H1 (cell line): ENCODE data around the gene SLX4IP. TPM values are rescaled to one million over a fixed set of nuclear protein-coding genes. Genes with fewer than 3 reads are reported as not detected.

Source experiments
- CTCF ChIA-PET: fragments of 300-600 bp; sonication (Branson Sonifier 250); formaldehyde crosslinking; loops from one replicate; lab custom pipeline; 2021; ENCODE audit not compliant: partially characterized antibody; lab: Charles Lee
- POLR2A ChIA-PET: fragments of 300-600 bp; sonication (Branson Sonifier 250); formaldehyde crosslinking; loops from one replicate; lab custom pipeline; 2021; ENCODE audit warnings: inconsistent platforms; ENCODE audit not compliant: partially characterized antibody; lab: Charles Lee
- DNase-seq, 2 experiments: peaks; one replicate each; pipeline versions ENCODE4 v3.0.0 to v3.0.0-alpha.2; 2010 to 2022; ENCODE audit warnings: low spot score in 2 of 2, low read depth in 1 of 2, mixed read lengths in 1 of 2
- FAIRE-seq: peaks from 2 replicates; lab custom pipeline; 2011; peaks lifted over from hg19 to GRCh38; lab: Jason Lieb, UNC
- H2AFZ ChIP-seq: 2 replicates; pipeline ENCODE4 v1.8.1; 2012; ENCODE audit warnings: low read length, inconsistent platforms
- H2AK5ac ChIP-seq: 2 replicates; pipeline ENCODE4 v1.6.1; 2013; ENCODE audit warnings: low read depth, low read length
- H2BK120ac ChIP-seq: replicated peaks from 2 replicates; pipeline ENCODE3; 2013; ENCODE audit warnings: low read depth, low read length, inconsistent platforms
- H2BK12ac ChIP-seq: 2 replicates; pipeline ENCODE4 v1.6.1; 2013; ENCODE audit warnings: low read depth, low read length
- H2BK15ac ChIP-seq: 2 replicates; pipeline ENCODE4 v1.6.1; 2013; ENCODE audit warnings: low read length
- H2BK20ac ChIP-seq: 2 replicates; pipeline ENCODE4 v1.6.1; 2013; ENCODE audit warnings: low read length
- H2BK5ac ChIP-seq: 2 replicates; pipeline ENCODE4 v1.6.1; 2013; ENCODE audit warnings: low read depth, low read length
- H3K14ac ChIP-seq: 2 replicates; pipeline ENCODE4 v1.6.1; 2013; ENCODE audit warnings: inconsistent platforms; ENCODE audit not compliant: insufficient read length
- H3K18ac ChIP-seq: 2 replicates; pipeline ENCODE4 v1.6.1; 2013; ENCODE audit warnings: low read length; ENCODE audit errors: extremely low read depth
- H3K23ac ChIP-seq: 2 replicates; pipeline ENCODE4 v1.6.1; 2013; ENCODE audit warnings: inconsistent platforms; ENCODE audit not compliant: insufficient read length
- H3K23me2 ChIP-seq: 2 replicates; pipeline ENCODE4 v1.6.1; 2013; ENCODE audit warnings: low read depth, low read length
- H3K27ac ChIP-seq: 2 replicates; pipeline ENCODE4 v1.6.1; 2011; ENCODE audit warnings: low read depth, low read length, inconsistent platforms
- H3K27me3 ChIP-seq, 4 experiments: replicated peaks in 1 of 4; 1 replicate in 1 of 4; 2 replicates in 3 of 4; pipeline versions ENCODE4 v1.6.1 to v1.8.1; 2011 to 2013; ENCODE audit warnings: low read length in 3 of 4, mild to moderate bottlenecking in 3 of 4, inconsistent platforms in 2 of 4, mixed read lengths in 2 of 4, moderate library complexity in 1 of 4; ENCODE audit not compliant: control insufficient read depth in 3 of 4, insufficient read depth in 3 of 4; ENCODE audit errors: extremely low read depth in 1 of 4
- H3K36me3 ChIP-seq, 4 experiments: 2 replicates each; pipeline versions ENCODE4 v1.6.1 to v1.8.1; 2011 to 2013; ENCODE audit warnings: mild to moderate bottlenecking in 4 of 4, low read length in 3 of 4, moderate library complexity in 2 of 4, control low read depth in 1 of 4, inconsistent platforms in 1 of 4; ENCODE audit not compliant: insufficient read depth in 4 of 4, control insufficient read depth in 2 of 4
- H3K4ac ChIP-seq: replicated peaks from 2 replicates; pipeline ENCODE3; 2013; ENCODE audit warnings: low read length, low read depth, mixed read lengths, inconsistent platforms; ENCODE audit not compliant: insufficient read length
- H3K4me1 ChIP-seq, 4 experiments: replicated peaks in 1 of 4; 1 replicate in 1 of 4; 2 replicates in 3 of 4; pipeline versions ENCODE4 v1.6.1 to v1.8.1; 2011 to 2013; ENCODE audit warnings: low read length in 3 of 4, inconsistent platforms in 2 of 4, mixed read lengths in 1 of 4; ENCODE audit not compliant: insufficient read depth in 4 of 4, control insufficient read depth in 3 of 4
- H3K4me2 ChIP-seq, 2 experiments: 2 replicates each; pipeline versions ENCODE4 v1.6.1 to v1.8.1; 2011 to 2013; ENCODE audit warnings: low read depth in 2 of 2, low read length in 2 of 2, control low read depth in 1 of 2, inconsistent platforms in 1 of 2, mild to moderate bottlenecking in 1 of 2; ENCODE audit not compliant: insufficient read depth in 1 of 2
- H3K4me3 ChIP-seq, 4 experiments: fragments of 200-600, 300-600 bp in 1 of 4; sonication (generic), shearing (Covaris generic), sonication (Bioruptor Twin) in 1 of 4; 2 replicates each; pipeline versions ENCODE4 v1.5.1 to v1.8.1; 2011 to 2016; ENCODE audit warnings: low read length in 4 of 4, low read depth in 3 of 4, control low read depth in 2 of 4, inconsistent platforms in 2 of 4, mild to moderate bottlenecking in 2 of 4, mixed read lengths in 1 of 4, moderate library complexity in 1 of 4; ENCODE audit not compliant: insufficient read depth in 2 of 4; ENCODE audit errors: extremely low read depth in 1 of 4
- H3K56ac ChIP-seq: replicated peaks from 2 replicates; pipeline ENCODE3; 2013; ENCODE audit warnings: low read depth, mild to moderate bottlenecking, mixed read lengths, low read length, inconsistent platforms; ENCODE audit not compliant: insufficient read length
- H3K79me1 ChIP-seq: 2 replicates; pipeline ENCODE4 v1.6.1; 2013; ENCODE audit warnings: low read depth, low read length, control low read depth
- H3K79me2 ChIP-seq, 2 experiments: 2 replicates each; pipeline versions ENCODE4 v1.6.1 to v1.8.1; 2012 to 2013; ENCODE audit warnings: low read length in 2 of 2, mild to moderate bottlenecking in 2 of 2, inconsistent platforms in 1 of 2; ENCODE audit not compliant: insufficient read depth in 2 of 2, control insufficient read depth in 1 of 2
- H3K9ac ChIP-seq, 4 experiments: replicated peaks in 1 of 4; 1 replicate in 1 of 4; 2 replicates in 3 of 4; pipeline versions ENCODE4 v1.6.1 to v1.8.1; 2011 to 2013; ENCODE audit warnings: low read depth in 3 of 4, low read length in 3 of 4, control low read depth in 2 of 4, mild to moderate bottlenecking in 2 of 4, moderate library complexity in 2 of 4, inconsistent platforms in 1 of 4; ENCODE audit errors: extremely low read depth in 1 of 4
- H3K9me3 ChIP-seq, 2 experiments: 2 replicates each; pipeline versions ENCODE4 v1.6.1 to v1.8.1; 2012 to 2013; ENCODE audit warnings: mild to moderate bottlenecking in 2 of 2, moderate library complexity in 2 of 2, control low read depth in 1 of 2, inconsistent platforms in 1 of 2, low read depth in 1 of 2, low read length in 1 of 2, mixed read lengths in 1 of 2; ENCODE audit not compliant: insufficient read depth in 2 of 2
- H4K20me1 ChIP-seq, 2 experiments: replicated peaks in 1 of 2; 2 replicates each; pipeline versions ENCODE3 to v1.8.1; 2011 to 2013; ENCODE audit warnings: inconsistent platforms in 2 of 2, low read length in 2 of 2, mild to moderate bottlenecking in 1 of 2; ENCODE audit not compliant: insufficient read depth in 2 of 2, control insufficient read depth in 1 of 2
- H4K5ac ChIP-seq: 2 replicates; pipeline ENCODE4 v1.6.1; 2013; ENCODE audit warnings: low read length, low read depth, mixed read lengths, inconsistent platforms; ENCODE audit not compliant: insufficient read length
- H4K8ac ChIP-seq: 2 replicates; pipeline ENCODE4 v1.8.0; 2013; ENCODE audit warnings: mild to moderate bottlenecking, moderate library complexity, low read length, inconsistent platforms; ENCODE audit not compliant: insufficient read depth; ENCODE audit errors: extremely low read depth
- H4K91ac ChIP-seq: replicated peaks from 2 replicates; pipeline ENCODE3; 2013; ENCODE audit warnings: low read length, mixed read lengths, inconsistent platforms; ENCODE audit not compliant: insufficient read length
- BACH1 ChIP-seq: IDR thresholded peaks from 2 replicates; pipeline ENCODE4 v1.6.1; 2012; ENCODE audit warnings: low read length, improper control_type of control experiment
- CBX5 ChIP-seq: fragments of 300-800, 300-1000 bp; sonication (generic); IDR thresholded peaks from 2 replicates; pipeline ENCODE4 v1.7.1; 2016; ENCODE audit warnings: antibody characterized with exemption, low read length, low read depth
- POLR2A ChIP-seq, 2 experiments: IDR thresholded peaks; 1 replicate in 1 of 2; 2 replicates in 1 of 2; pipeline ENCODE4 v1.6.1; 2011; ENCODE audit warnings: low read depth in 2 of 2, low read length in 2 of 2, mild to moderate bottlenecking in 2 of 2; ENCODE audit errors: control extremely low read depth in 1 of 2
- RBBP5 ChIP-seq: IDR thresholded peaks from 2 replicates; pipeline ENCODE4 v1.7.1; 2012; ENCODE audit warnings: low read depth, mild to moderate bottlenecking, inconsistent platforms, low read length, moderate library complexity, borderline replicate concordance
- RFX5 ChIP-seq: IDR thresholded peaks from 2 replicates; pipeline ENCODE4 v1.6.1; 2011; ENCODE audit warnings: low read depth, low read length, improper control_type of control experiment, borderline replicate concordance
- RNF2 ChIP-seq: fragments of 200-900, 300-1000 bp; sonication (generic); IDR thresholded peaks from 2 replicates; pipeline ENCODE4 v1.7.1; 2016; ENCODE audit warnings: borderline replicate concordance, low read depth, mild to moderate bottlenecking, antibody characterized with exemption, low read length; ENCODE audit not compliant: poor library complexity, severe bottlenecking; ENCODE audit errors: missing control alignments
- SIX5 ChIP-seq: IDR thresholded peaks from 2 replicates; pipeline ENCODE4 v1.6.1; 2011; ENCODE audit warnings: mild to moderate bottlenecking, low read depth, low read length
- SP2 ChIP-seq: IDR thresholded peaks from 2 replicates; pipeline ENCODE4 v1.6.1; 2012; ENCODE audit warnings: mild to moderate bottlenecking, low read length, inconsistent platforms
- WGBS, 2 experiments: shearing (Covaris generic) in 1 of 2; methylation state at CpG; one replicate each; pipeline versions ENCODE4 v1.1.6 to v1.1.7; 2013 to 2015; ENCODE audit warnings: low lambda C conversion rate in 2 of 2, mixed read lengths in 2 of 2, inconsistent platforms in 1 of 2, low coverage in 1 of 2, missing lambda C conversion rate in 1 of 2; ENCODE audit not compliant: insufficient replicate concordance in 2 of 2, insufficient coverage in 1 of 2, insufficient read length in 1 of 2; ENCODE audit errors: extremely low coverage in 1 of 2, missing lambda C conversion rate in 1 of 2; 5-methylcytosine and 5-hydroxymethylcytosine counted together
- polyA plus RNA-seq, 7 experiments: library from polyadenylated mRNA; depleted of rRNA in 3 of 7; stranded (reverse) in 5 of 7; unstranded in 2 of 7; fragments of >200 nt in 5 of 7; fragments of 200-250 nt in 2 of 7; gene quantifications; 1 replicate in 5 of 7; 2 replicates in 1 of 7; 4 replicates in 1 of 7; pipeline versions ENCODE4 v1.2.1 to v1.2.3, GENCODE V29; 2011 to 2013; ENCODE audit warnings: missing spikeins in 2 of 7, mixed read lengths in 2 of 7
- total RNA-seq: library from RNA; stranded (reverse); fragmentation: NEBNext Ultra II Directional; extraction: Animal tissue kit (Norgen Biotek cat#: 25700); gene quantifications from 2 replicates; pipeline ENCODE4 v1.2.1, GENCODE V29; 2021
- TF ChIP-seq, protein P1 (sequence below): IDR thresholded peaks from 2 replicates; pipeline ENCODE4 v1.6.1; 2012; ENCODE audit warnings: inconsistent platforms
- TF ChIP-seq, protein P2 (sequence below): IDR thresholded peaks from 2 replicates; pipeline ENCODE4 v1.6.1; 2011; ENCODE audit warnings: low read length, improper control_type of control experiment
- TF ChIP-seq, protein P3 (sequence below): IDR thresholded peaks from 2 replicates; pipeline ENCODE4 v1.6.1; 2012; ENCODE audit warnings: low read length, inconsistent platforms

Gene SLX4IP
- total and polyA plus RNA-seq, 2 of the 8 experiments (the other 6 are each of a cell fraction or from before 2014, with no cell fraction given) = 2.4 to 8.7 TPM

DNA sequence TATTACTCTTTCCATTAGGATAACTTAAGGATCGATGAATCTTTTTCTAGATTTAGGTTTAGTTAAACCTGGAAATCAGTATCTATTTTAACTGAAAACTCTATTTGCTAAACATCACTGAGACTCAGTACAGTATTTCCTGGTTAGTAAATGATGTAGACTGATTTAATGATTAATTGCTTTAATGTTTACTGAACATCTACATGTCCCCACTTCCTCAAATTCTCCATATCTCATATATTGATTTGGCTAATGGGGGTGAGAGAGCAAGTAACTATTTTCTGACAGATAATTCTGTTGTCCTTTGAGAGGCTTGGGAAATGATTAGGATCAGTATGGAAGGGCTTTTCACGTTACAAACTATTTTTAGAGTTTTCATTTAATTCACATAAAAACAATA is 11.4 kb upstream of the SLX4IP start:
- Histone ChIP-seq H2BK15ac (no peak overlapping the region), H3K18ac (no peak overlapping the region), H3K27ac (no peak overlapping the region), H3K9me3 (no peaks in the 10 kb centered on the region), H2AK5ac (no peak overlapping the region), H2BK20ac (no peak overlapping the region), H4K8ac (no peak overlapping the region), H2BK120ac (no peak overlapping the region), H2BK12ac (no peak overlapping the region), H3K4me3 (no peak overlapping the region), H4K20me1 (peaks cover 2 to 3% of the 10 kb centered on the region in 2 experiments), H3K4ac (no peak overlapping the region), H2AFZ (no peak overlapping the region), H2BK5ac (no peak overlapping the region), H3K9ac (no peak overlapping the region), H3K56ac (no peak overlapping the region), H3K79me1 (peaks cover 2% of the 10 kb centered on the region; the same call in 1 of the 2 replicates), H4K5ac (no peak overlapping the region), H3K79me2 (peaks cover 0 to 67% of the 10 kb centered on the region in 2 experiments; a peak in 3 of 4 replicates), H3K4me1 (no peaks in the 10 kb centered on the region), H3K36me3 (peaks cover 0 to 8% (median 4%) of the 10 kb centered on the region in 4 experiments; a peak in 3 of 8 replicates), H3K27me3 (no peaks in the 10 kb centered on the region), H4K91ac (no peak overlapping the region), H3K23ac (no peak overlapping the region), H3K23me2 (no peaks in the 10 kb centered on the region), H3K4me2 (no peak overlapping the region), H3K14ac (no peak overlapping the region)
- 93% methylated on average over 2 of the region's 2 CpGs; no CpG with 5 or more reads in 1 of the 2 experiments for WGBS, 2 experiments
- FAIRE-seq = no peak
- DNase-seq = no peak
- CTCF ChIA-PET = interaction anchor here (1.2 kb wide), 1 partner anchor 806 kb away, joined by 3 read pairs; no protein-coding TSS in a partner anchor
- POLR2A ChIA-PET = no interaction called here
- TF ChIP-seq RBBP5 (no peak), RNF2 (no peak), RFX5 (no peak), SIX5 (no peak), CBX5 (no peak), SP2 (no peak), BACH1 (no peak), POLR2A (IDR thresholded peaks at IDR 0.05; ENCODE audit: control extremely low read depth in 1 of 2, low read depth in 2 of 2, low read length in 2 of 2) (no peak)
- TF ChIP-seq, protein P1, sequence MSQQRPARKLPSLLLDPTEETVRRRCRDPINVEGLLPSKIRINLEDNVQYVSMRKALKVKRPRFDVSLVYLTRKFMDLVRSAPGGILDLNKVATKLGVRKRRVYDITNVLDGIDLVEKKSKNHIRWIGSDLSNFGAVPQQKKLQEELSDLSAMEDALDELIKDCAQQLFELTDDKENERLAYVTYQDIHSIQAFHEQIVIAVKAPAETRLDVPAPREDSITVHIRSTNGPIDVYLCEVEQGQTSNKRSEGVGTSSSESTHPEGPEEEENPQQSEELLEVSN = no peak
- TF ChIP-seq, protein P2, sequence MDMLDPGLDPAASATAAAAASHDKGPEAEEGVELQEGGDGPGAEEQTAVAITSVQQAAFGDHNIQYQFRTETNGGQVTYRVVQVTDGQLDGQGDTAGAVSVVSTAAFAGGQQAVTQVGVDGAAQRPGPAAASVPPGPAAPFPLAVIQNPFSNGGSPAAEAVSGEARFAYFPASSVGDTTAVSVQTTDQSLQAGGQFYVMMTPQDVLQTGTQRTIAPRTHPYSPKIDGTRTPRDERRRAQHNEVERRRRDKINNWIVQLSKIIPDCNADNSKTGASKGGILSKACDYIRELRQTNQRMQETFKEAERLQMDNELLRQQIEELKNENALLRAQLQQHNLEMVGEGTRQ = no peak
- TF ChIP-seq, protein P3, sequence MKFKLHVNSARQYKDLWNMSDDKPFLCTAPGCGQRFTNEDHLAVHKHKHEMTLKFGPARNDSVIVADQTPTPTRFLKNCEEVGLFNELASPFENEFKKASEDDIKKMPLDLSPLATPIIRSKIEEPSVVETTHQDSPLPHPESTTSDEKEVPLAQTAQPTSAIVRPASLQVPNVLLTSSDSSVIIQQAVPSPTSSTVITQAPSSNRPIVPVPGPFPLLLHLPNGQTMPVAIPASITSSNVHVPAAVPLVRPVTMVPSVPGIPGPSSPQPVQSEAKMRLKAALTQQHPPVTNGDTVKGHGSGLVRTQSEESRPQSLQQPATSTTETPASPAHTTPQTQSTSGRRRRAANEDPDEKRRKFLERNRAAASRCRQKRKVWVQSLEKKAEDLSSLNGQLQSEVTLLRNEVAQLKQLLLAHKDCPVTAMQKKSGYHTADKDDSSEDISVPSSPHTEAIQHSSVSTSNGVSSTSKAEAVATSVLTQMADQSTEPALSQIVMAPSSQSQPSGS = no peak
